ENCODE results near the gene PPBP. TPM values are rescaled to one million over a fixed set of nuclear protein-coding genes. Genes with fewer than 3 reads are reported as not detected.
A peak's percentile ranks its signal among the peaks of the same experiment; 100 is the strongest.

The PPBP gene
- total and polyA plus RNA-seq, 9 of the 15 experiments (the other 6 are each of a cell fraction or from before 2014, with no cell fraction given) = 0.17 to 0.55 (median 0.29) TPM; not detected in 4

DNA sequence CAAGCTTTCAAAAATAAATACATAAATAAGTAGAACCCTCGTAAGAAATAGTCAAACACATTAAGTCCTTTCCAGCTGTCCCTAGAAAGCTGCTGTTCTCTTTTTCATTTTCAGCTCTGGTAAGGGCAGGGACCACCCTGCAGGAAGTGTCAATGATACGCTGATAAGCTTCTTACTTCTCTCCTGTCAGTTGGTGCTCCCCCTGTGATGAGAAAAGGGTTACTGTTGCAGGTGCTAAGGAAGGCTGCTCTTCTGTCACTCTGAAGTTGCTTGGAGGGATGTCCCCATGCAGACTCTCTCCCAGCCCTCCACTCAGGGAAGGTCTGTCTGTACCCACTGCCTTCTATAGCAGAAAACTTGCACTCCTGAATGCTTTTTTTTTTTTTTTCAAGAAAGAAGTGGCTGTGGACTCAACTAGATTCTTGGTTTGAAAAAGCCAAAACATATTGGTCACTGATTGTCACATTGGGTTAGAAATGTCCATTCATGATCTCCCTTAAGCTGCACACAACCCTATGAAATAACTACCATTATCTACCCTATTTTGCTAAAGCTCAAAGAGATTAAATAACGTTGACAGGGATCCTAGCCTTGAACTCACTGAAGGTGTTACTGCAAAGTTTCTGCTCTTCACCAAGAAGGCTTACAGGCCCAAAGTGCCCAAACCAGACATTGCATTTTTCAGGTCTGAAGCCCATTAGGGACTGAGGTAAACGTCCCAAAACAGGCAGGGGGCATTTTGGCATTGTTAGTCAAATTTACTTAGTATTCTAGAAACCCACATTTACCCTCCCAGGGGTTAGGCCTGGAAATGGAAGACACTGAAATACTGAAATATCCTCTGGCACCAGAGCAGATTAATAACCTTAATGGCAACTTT lies 49.3 kb upstream of the PPBP start:
- H2AFZ ChIP-seq (ENCODE audit: low read depth, low read length) = peak overlapping the region; percentile 88; the same call in 1 of the 2 replicates
- H3K9me3 ChIP-seq (replicated peaks; ENCODE audit: control insufficient read depth, insufficient read depth, low read depth, low read length) = no peaks in the 10 kb centered on the region
- CTCF ChIA-PET (ENCODE audit: low intra/inter-chr PET ratio) = no interaction called here
- peak; percentile 26 to 65 (median 32) for DNase-seq (ENCODE audit: extremely low read depth in 1 of 4, low spot score in 3 of 4)
- peak overlapping the region; percentile 88 for H3K4me2 ChIP-seq (ENCODE audit: insufficient read depth, low read length)
- FAIRE-seq = peak; percentile 51
- H4K20me1 ChIP-seq (replicated peaks; ENCODE audit: control insufficient read depth, insufficient read depth, low read length) = no peaks in the 10 kb centered on the region
- peak; percentile 50 for ATAC-seq
- 7% methylated on average over 4 of the region's 4 CpGs for WGBS (ENCODE audit: insufficient coverage, low coverage, missing lambda C conversion rate)
- peaks cover 3% of the 10 kb centered on the region; the same call in 2 of the 3 replicates for H3K36me3 ChIP-seq (ENCODE audit: control insufficient read depth, insufficient read depth, low read length)
- in situ Hi-C loops (cut with MboI) = loop anchor here (10.0 kb wide), 2 partner anchors 313 to 373 kb away; no protein-coding TSS in a partner anchor
- H3K9ac ChIP-seq (ENCODE audit: insufficient read depth in 1 of 2, low read depth in 2 of 2, low read length in 2 of 2) = peak overlapping the region; percentile 93 to 95; a peak in 3 of 4 replicates
- H3K9me1 ChIP-seq (ENCODE audit: control insufficient read depth, insufficient read depth, low read length) = no peaks in the 10 kb centered on the region
- no peaks in the 10 kb centered on the region for H3K27me3 ChIP-seq (ENCODE audit: control insufficient read depth in 2 of 2, insufficient read depth in 2 of 2, low read length in 2 of 2)
- peak overlapping the region; percentile 88 for H3K27ac ChIP-seq (ENCODE audit: extremely low read depth, low read depth, low read length)
- intact Hi-C loops (cut with micrococcal nuclease) = loop anchor here (5.0 to 10.0 kb wide), 3 partner anchors 115 to 375 kb away; no protein-coding TSS in a partner anchor
- POLR2A ChIA-PET = interaction anchor here (0.7 to 2.7 kb wide), 4 partner anchors 19 to 310 kb away, joined by 3 to 23 read pairs (median 4); no protein-coding TSS in a partner anchor
- BruUV-seq (replicated peaks) = TSS peak; percentile 77
- H3K79me2 ChIP-seq (ENCODE audit: control insufficient read depth, insufficient read depth, low read length) = peaks cover 24% of the 10 kb centered on the region
- H3K4me3 ChIP-seq = peak overlapping the region; percentile 55
- peaks cover 3 to 16% of the 10 kb centered on the region in 2 experiments; a peak in 3 of 5 replicates for H3K4me1 ChIP-seq (replicated peaks in 1 of 2; ENCODE audit: control insufficient read depth in 2 of 2, insufficient read depth in 2 of 2, low read length in 2 of 2)
- TF ChIP-seq SOX6 (IDR thresholded peaks at IDR 0.05) = 0 out of 2 replicates have a peak, but pooled peaks have one; percentile 42
- TF ChIP-seq ETV1 (tag; conservative IDR thresholded peaks at IDR 0.05; ENCODE audit: low read depth) = 0 out of 2 replicates have a peak, but pooled peaks have one; percentile 11
- TF ChIP-seq MAZ (CRISPR knock-in tag; conservative IDR thresholded peaks at IDR 0.05 in 1 of 2, IDR thresholded peaks at IDR 0.05 in 1 of 2) = peak in 1 of 2 experiments; percentile 22; a peak in 1 of 4 replicates
- peak in 1 of 2 experiments; percentile 13; a peak in 1 of 4 replicates for TF ChIP-seq RAD21 (CRISPR knock-in tag; conservative IDR thresholded peaks at IDR 0.05 in 1 of 2, IDR thresholded peaks at IDR 0.05 in 1 of 2)
- peak; percentile 49; the same call in 1 of the 2 replicates for TF ChIP-seq POLR2A (conservative IDR thresholded peaks at IDR 0.05)
- TF ChIP-seq FOXA3 (CRISPR knock-in tag; conservative IDR thresholded peaks at IDR 0.05 in 1 of 2, IDR thresholded peaks at IDR 0.05 in 1 of 2) = no peak
- peak; percentile 53; the same call in 1 of the 2 replicates for TF ChIP-seq ZNF384 (IDR thresholded peaks at IDR 0.05; ENCODE audit: low read depth, low read length)
- no peak for TF ChIP-seq ZNF699 (CRISPR knock-in tag; IDR thresholded peaks at IDR 0.05; ENCODE audit: insufficient replicate concordance)
- no peak for TF ChIP-seq KAT7 (CRISPR knock-in tag; IDR thresholded peaks at IDR 0.05; ENCODE audit: borderline replicate concordance)
- peak; percentile 25; the same call in 1 of the 2 replicates for TF ChIP-seq ZEB2 (IDR thresholded peaks at IDR 0.05)
- peak; percentile 63 for TF ChIP-seq MEIS2 (IDR thresholded peaks at IDR 0.05; ENCODE audit: partially characterized antibody)
- TF ChIP-seq TEAD4 (IDR thresholded peaks at IDR 0.05; ENCODE audit: low read length) = peak; percentile 8; the same call in 1 of the 2 replicates
- TF ChIP-seq TEAD4 (CRISPR knock-in tag; IDR thresholded peaks at IDR 0.05; ENCODE audit: borderline replicate concordance) = no peak

Measured in K562 (cell line).